Panc1 (cell line): ENCODE results near the gene LHFPL3.

Experiments
- CTCF ChIP-seq: fragments of 450-650 bp; IDR thresholded peaks from 2 replicates; pipeline ENCODE4 v1.5.1; 2017; ENCODE audit warnings: mild to moderate bottlenecking
- POLR2AphosphoS5 ChIP-seq: IDR thresholded peaks from 2 replicates; pipeline ENCODE4 v1.6.1; 2012; ENCODE audit warnings: mild to moderate bottlenecking, low read depth, low read length, moderate library complexity

- TF ChIP-seq CTCF = no peak
- no peak for TF ChIP-seq POLR2AphosphoS5
Measured at GRCh38 chr7:104628017-104628416, 299.6 kb downstream of the LHFPL3 start.
